SK-N-SH (cell line): Measurements from ENCODE around the gene DYNC1LI2. TPM values are rescaled to one million over a fixed set of nuclear protein-coding genes. Genes with fewer than 3 reads are reported as not detected.

Experiments used
- CTCF ChIA-PET: fragments of 300-600, 350-600 bp; formaldehyde crosslinking; extraction: SDS; loops from one replicate; lab custom pipeline; 2021; lab: Yijun Ruan, JAX
- POLR2A ChIA-PET: fragments of 350-600 bp; sonication (Branson Sonifier 250); formaldehyde crosslinking; extraction: SDS; loops from one replicate; lab custom pipeline; 2020; ENCODE audit warnings: antibody characterized with exemption, inconsistent platforms; lab: Yijun Ruan, JAX
- DNase-seq: peaks from one replicate; pipeline ENCODE4 v3.0.0; 2012
- H2AFZ ChIP-seq: fragments of 200-600 bp; sonication (generic); 2 replicates; pipeline ENCODE4 v1.8.1; 2016; ENCODE audit warnings: antibody characterized with exemption, mild to moderate bottlenecking, low read depth
- H3F3A ChIP-seq: fragments of 200-600 bp; sonication (generic); replicated peaks from 2 replicates; pipeline ENCODE3; 2016; ENCODE audit warnings: antibody characterized with exemption, mild to moderate bottlenecking; ENCODE audit not compliant: insufficient read depth
- H3K27ac ChIP-seq, 2 experiments: fragments of 200-500 bp in 1 of 2; fragments of 200-600 bp in 1 of 2; sonication (Bioruptor generic) in 1 of 2; sonication (generic), shearing (Covaris generic) in 1 of 2; 2 replicates each; pipeline versions ENCODE4 v1.5.1 to v1.6.1; 2014 to 2016; ENCODE audit warnings: low read depth in 2 of 2, inconsistent platforms in 1 of 2, low read length in 1 of 2, mild to moderate bottlenecking in 1 of 2, mixed read lengths in 1 of 2
- H3K27me3 ChIP-seq: fragments of 200-600 bp; sonication (generic), shearing (Covaris generic); 2 replicates; pipeline ENCODE4 v1.6.1; 2016; ENCODE audit warnings: mixed run types; ENCODE audit not compliant: insufficient read depth
- H3K36me3 ChIP-seq, 2 experiments: fragments of 200-500 bp in 1 of 2; fragments of 200-600 bp in 1 of 2; sonication (Bioruptor generic) in 1 of 2; sonication (generic) in 1 of 2; replicated peaks in 1 of 2; 2 replicates each; pipeline versions ENCODE3 to v1.5.1; 2014 to 2016; ENCODE audit warnings: low read length in 1 of 2, mild to moderate bottlenecking in 1 of 2; ENCODE audit not compliant: insufficient read depth in 2 of 2, control insufficient read depth in 1 of 2
- H3K4me1 ChIP-seq, 2 experiments: fragments of 200-500 bp in 1 of 2; fragments of 200-600 bp in 1 of 2; sonication (Bioruptor generic) in 1 of 2; sonication (generic), shearing (Covaris generic) in 1 of 2; 2 replicates each; pipeline versions ENCODE4 v1.5.1 to v1.6.1; 2014 to 2016; ENCODE audit warnings: low read depth in 1 of 2, low read length in 1 of 2, mixed run types in 1 of 2; ENCODE audit not compliant: insufficient read depth in 2 of 2, control insufficient read depth in 1 of 2
- H3K4me2 ChIP-seq: fragments of 200-600 bp; sonication (generic), shearing (Covaris generic); 2 replicates; pipeline ENCODE4 v1.6.1; 2017; ENCODE audit warnings: mixed run types
- H3K4me3 ChIP-seq, 2 experiments: fragments of 200-500 bp in 1 of 2; fragments of 200-600 bp in 1 of 2; sonication (Bioruptor generic) in 1 of 2; sonication (generic), shearing (Covaris generic) in 1 of 2; 2 replicates each; pipeline versions ENCODE4 v1.5.1 to v1.8.1; 2014 to 2016; ENCODE audit warnings: low read depth in 2 of 2, inconsistent platforms in 1 of 2, low read length in 1 of 2, mild to moderate bottlenecking in 1 of 2, mixed read lengths in 1 of 2, moderate library complexity in 1 of 2
- H3K79me2 ChIP-seq: fragments of 200-600 bp; sonication (generic); 2 replicates; pipeline ENCODE4 v1.8.1; 2017; ENCODE audit warnings: mild to moderate bottlenecking; ENCODE audit not compliant: insufficient read depth
- H3K9ac ChIP-seq: fragments of 200-600 bp; sonication (generic); 2 replicates; pipeline ENCODE4 v1.6.1; 2017; ENCODE audit warnings: mixed run types
- H3K9me2 ChIP-seq: fragments of 200-600 bp; sonication (generic); 2 replicates; pipeline ENCODE4 v1.6.1; 2017; ENCODE audit warnings: mixed run types
- H3K9me3 ChIP-seq: fragments of 200-600 bp; sonication (generic); 2 replicates; pipeline ENCODE4 v1.6.1; 2017; ENCODE audit warnings: mixed run types, mild to moderate bottlenecking, moderate library complexity
- H4K20me1 ChIP-seq: fragments of 200-600 bp; sonication (generic); 2 replicates; pipeline ENCODE4 v1.6.1; 2017; ENCODE audit warnings: mild to moderate bottlenecking, mixed run types; ENCODE audit not compliant: insufficient read depth
- CHD2 ChIP-seq: fragments of 150-350 bp; IDR thresholded peaks from 2 replicates; pipeline ENCODE4 v1.6.1; 2018; ENCODE audit warnings: low read length; ENCODE audit not compliant: partially characterized antibody
- ELF1 ChIP-seq: IDR thresholded peaks from 2 replicates; pipeline ENCODE4 v1.4.0; 2012
- FOSL2 ChIP-seq: IDR thresholded peaks from 2 replicates; pipeline ENCODE4 v1.4.0; 2012; ENCODE audit warnings: low read depth, mild to moderate bottlenecking, moderate library complexity, borderline replicate concordance
- FOXJ3 ChIP-seq: sonication (generic); formaldehyde crosslinking; IDR thresholded peaks from 2 replicates; pipeline ENCODE4 v1.5.1; 2020; ENCODE audit warnings: mild to moderate bottlenecking, missing genetic modification reagents
- GABPA ChIP-seq: IDR thresholded peaks from 2 replicates; pipeline ENCODE4 v1.4.0; 2012; ENCODE audit warnings: low read depth, mild to moderate bottlenecking
- JUND ChIP-seq: IDR thresholded peaks from 2 replicates; pipeline ENCODE4 v1.4.0; 2012
- MEF2A ChIP-seq: IDR thresholded peaks from 2 replicates; pipeline ENCODE4 v1.4.0; 2012; ENCODE audit warnings: low read depth, borderline replicate concordance
- POLR2AphosphoS5 ChIP-seq: IDR thresholded peaks from 2 replicates; pipeline ENCODE4 v1.6.1; 2012; ENCODE audit warnings: low read depth, low read length
- RAD21 ChIP-seq: IDR thresholded peaks from 2 replicates; pipeline ENCODE4 v1.6.1; 2012; ENCODE audit warnings: mild to moderate bottlenecking, low read length
- RCOR1 ChIP-seq: fragments of 150-350 bp; IDR thresholded peaks from 2 replicates; pipeline ENCODE4 v1.6.1; 2017; ENCODE audit warnings: antibody characterized with exemption, low read length
- RFX5 ChIP-seq: IDR thresholded peaks from 2 replicates; pipeline ENCODE4 v1.6.1; 2012; ENCODE audit warnings: mild to moderate bottlenecking, improper control_type of control experiment, low read length
- RXRA ChIP-seq: IDR thresholded peaks from 2 replicates; pipeline ENCODE4 v1.4.0; 2012; ENCODE audit warnings: low read depth, mild to moderate bottlenecking, borderline replicate concordance
- SIN3A ChIP-seq: IDR thresholded peaks from 2 replicates; pipeline ENCODE4 v1.6.1; 2012; ENCODE audit warnings: low read depth, mild to moderate bottlenecking, low read length, moderate library complexity, borderline replicate concordance
- SMC3 ChIP-seq: IDR thresholded peaks from 2 replicates; pipeline ENCODE4 v1.6.1; 2012; ENCODE audit warnings: low read depth, low read length, improper control_type of control experiment
- TAF1 ChIP-seq: IDR thresholded peaks from 2 replicates; pipeline ENCODE4 v1.6.1; 2012; ENCODE audit warnings: low read depth, mild to moderate bottlenecking, low read length, moderate library complexity, borderline replicate concordance
- WGBS: methylation state at CpG from one replicate; pipeline ENCODE4 v1.1.6; 2017; ENCODE audit warnings: low lambda C conversion rate; 5-methylcytosine and 5-hydroxymethylcytosine counted together
- polyA plus RNA-seq, 3 experiments: library from polyadenylated mRNA; depleted of rRNA; stranded (reverse); fragments of >200 nt; gene quantifications; 2 replicates each; pipeline ENCODE4 v1.2.3, GENCODE V29; 2012
- TF ChIP-seq, protein P1 (sequence below): IDR thresholded peaks from 2 replicates; pipeline ENCODE4; 2012
- TF ChIP-seq, protein P2 (sequence below): IDR thresholded peaks from 2 replicates; pipeline ENCODE4 v1.4.0; 2012; ENCODE audit warnings: low read depth
- TF ChIP-seq, protein P3 (sequence below): fragments of 150-350 bp; IDR thresholded peaks from 2 replicates; pipeline ENCODE4 v1.6.1; 2017; ENCODE audit warnings: antibody characterized with exemption, low read length, low read depth, borderline replicate concordance
- TF ChIP-seq, protein P4 (sequence below): IDR thresholded peaks from 2 replicates; pipeline ENCODE4 v1.4.0; 2012; ENCODE audit warnings: low read depth, borderline replicate concordance

Gene DYNC1LI2
- polyA plus RNA-seq, 1 of the 3 experiments (the other 2 are of a cell fraction) = 33.1 TPM

DNA sequence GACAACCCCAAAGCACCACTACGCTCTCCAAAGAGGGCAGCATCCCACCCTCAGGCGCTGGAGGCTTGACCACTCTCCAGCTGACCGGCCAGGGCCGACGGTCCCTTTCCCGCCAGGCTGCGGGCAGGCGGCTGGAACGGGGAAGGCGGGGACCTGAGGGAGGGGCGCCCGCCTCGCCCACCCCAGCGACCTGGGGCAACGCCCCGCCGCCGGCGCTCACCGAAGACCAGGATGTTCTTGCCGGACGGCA, 431 bp downstream of the DYNC1LI2 start:
- Histone ChIP-seq H3F3A (no peaks in the 10 kb centered on the region), H3K9ac (peak overlapping the region; percentile 99), H3K4me1 (peaks cover 15 to 17% of the 10 kb centered on the region in 2 experiments; a peak in 2 of 4 replicates), H2AFZ (peak overlapping the region; percentile 81; the same call in 1 of the 2 replicates), H3K36me3 (peaks cover 23 to 38% of the 10 kb centered on the region in 2 experiments), H3K9me3 (no peaks in the 10 kb centered on the region), H4K20me1 (peaks cover 41% of the 10 kb centered on the region), H3K4me3 (peak overlapping the region; percentile 87 to 91), H3K27ac (peak overlapping the region; percentile 75 to 92; a peak in 3 of 4 replicates), H3K9me2 (no peaks in the 10 kb centered on the region), H3K27me3 (no peaks in the 10 kb centered on the region), H3K4me2 (peak overlapping the region; percentile 79), H3K79me2 (peaks cover 54% of the 10 kb centered on the region)
- POLR2A ChIA-PET = interaction anchor here (0.7 to 2.5 kb wide), 5 partner anchors 9 to 122 kb away, joined by 3 to 7 read pairs (median 3); no protein-coding TSS in a partner anchor
- peak; percentile 82 for DNase-seq
- CTCF ChIA-PET = interaction anchor here (0.6 to 4.0 kb wide), 21 partner anchors 11 to 203 kb away, joined by 3 to 68 read pairs (median 7); partner anchors contain the start of genes NAE1 and PDP2
- TF ChIP-seq, protein P1, sequence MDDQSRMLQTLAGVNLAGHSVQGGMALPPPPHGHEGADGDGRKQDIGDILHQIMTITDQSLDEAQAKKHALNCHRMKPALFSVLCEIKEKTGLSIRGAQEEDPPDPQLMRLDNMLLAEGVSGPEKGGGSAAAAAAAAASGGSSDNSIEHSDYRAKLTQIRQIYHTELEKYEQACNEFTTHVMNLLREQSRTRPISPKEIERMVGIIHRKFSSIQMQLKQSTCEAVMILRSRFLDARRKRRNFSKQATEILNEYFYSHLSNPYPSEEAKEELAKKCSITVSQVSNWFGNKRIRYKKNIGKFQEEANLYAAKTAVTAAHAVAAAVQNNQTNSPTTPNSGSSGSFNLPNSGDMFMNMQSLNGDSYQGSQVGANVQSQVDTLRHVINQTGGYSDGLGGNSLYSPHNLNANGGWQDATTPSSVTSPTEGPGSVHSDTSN = no peak
- no peak for TF ChIP-seq GABPA
- TF ChIP-seq SIN3A = no peak
- TF ChIP-seq RXRA = no peak
- TF ChIP-seq MEF2A = no peak
- TF ChIP-seq, protein P2, sequence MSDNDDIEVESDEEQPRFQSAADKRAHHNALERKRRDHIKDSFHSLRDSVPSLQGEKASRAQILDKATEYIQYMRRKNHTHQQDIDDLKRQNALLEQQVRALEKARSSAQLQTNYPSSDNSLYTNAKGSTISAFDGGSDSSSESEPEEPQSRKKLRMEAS = no peak
- TF ChIP-seq, protein P3, sequence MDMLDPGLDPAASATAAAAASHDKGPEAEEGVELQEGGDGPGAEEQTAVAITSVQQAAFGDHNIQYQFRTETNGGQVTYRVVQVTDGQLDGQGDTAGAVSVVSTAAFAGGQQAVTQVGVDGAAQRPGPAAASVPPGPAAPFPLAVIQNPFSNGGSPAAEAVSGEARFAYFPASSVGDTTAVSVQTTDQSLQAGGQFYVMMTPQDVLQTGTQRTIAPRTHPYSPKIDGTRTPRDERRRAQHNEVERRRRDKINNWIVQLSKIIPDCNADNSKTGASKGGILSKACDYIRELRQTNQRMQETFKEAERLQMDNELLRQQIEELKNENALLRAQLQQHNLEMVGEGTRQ = no peak
- TF ChIP-seq RAD21 = no peak
- TF ChIP-seq RFX5 = no peak
- no peak for TF ChIP-seq POLR2AphosphoS5
- TF ChIP-seq CHD2 = no peak
- TF ChIP-seq TAF1 = no peak
- TF ChIP-seq FOSL2 = no peak
- TF ChIP-seq, protein P4, sequence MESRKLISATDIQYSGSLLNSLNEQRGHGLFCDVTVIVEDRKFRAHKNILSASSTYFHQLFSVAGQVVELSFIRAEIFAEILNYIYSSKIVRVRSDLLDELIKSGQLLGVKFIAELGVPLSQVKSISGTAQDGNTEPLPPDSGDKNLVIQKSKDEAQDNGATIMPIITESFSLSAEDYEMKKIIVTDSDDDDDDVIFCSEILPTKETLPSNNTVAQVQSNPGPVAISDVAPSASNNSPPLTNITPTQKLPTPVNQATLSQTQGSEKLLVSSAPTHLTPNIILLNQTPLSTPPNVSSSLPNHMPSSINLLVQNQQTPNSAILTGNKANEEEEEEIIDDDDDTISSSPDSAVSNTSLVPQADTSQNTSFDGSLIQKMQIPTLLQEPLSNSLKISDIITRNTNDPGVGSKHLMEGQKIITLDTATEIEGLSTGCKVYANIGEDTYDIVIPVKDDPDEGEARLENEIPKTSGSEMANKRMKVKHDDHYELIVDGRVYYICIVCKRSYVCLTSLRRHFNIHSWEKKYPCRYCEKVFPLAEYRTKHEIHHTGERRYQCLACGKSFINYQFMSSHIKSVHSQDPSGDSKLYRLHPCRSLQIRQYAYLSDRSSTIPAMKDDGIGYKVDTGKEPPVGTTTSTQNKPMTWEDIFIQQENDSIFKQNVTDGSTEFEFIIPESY = no peak
- TF ChIP-seq JUND = no peak
- no peak for TF ChIP-seq ELF1
- no peak for TF ChIP-seq RCOR1
- TF ChIP-seq SMC3 = no peak
- TF ChIP-seq FOXJ3 (CRISPR knock-in tag) = no peak
- WGBS = under 1% methylated on average over 21 of the region's 22 CpGs
